ENCODE results near the gene LAMA4.

DNA sequence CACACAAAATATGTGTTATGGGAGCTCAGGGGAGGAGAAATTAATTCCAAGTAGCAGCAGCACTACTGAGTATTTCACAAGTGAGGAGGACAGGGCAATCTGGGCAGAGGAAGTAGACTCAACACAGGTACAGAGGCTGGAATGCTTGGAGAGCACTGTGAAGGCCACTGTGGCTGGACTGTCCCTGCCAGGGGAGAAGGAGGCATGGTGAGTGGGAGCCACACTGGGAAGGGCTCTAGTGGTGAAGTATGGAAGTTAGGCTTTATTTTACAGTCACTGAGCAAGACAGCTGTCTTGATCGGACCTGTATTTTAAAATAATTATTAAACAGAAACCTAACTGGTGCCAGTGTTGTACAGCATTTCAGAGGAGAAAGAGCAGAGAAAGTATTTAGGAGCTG is 138.1 kb downstream of the LAMA4 start:
- TF ChIP-seq SMC3 (conservative IDR thresholded peaks at IDR 0.05; ENCODE audit: poor library complexity): no peak
- no peak for TF ChIP-seq TAF1 (IDR thresholded peaks at IDR 0.05; ENCODE audit: low read depth)
- TF ChIP-seq, protein P1, sequence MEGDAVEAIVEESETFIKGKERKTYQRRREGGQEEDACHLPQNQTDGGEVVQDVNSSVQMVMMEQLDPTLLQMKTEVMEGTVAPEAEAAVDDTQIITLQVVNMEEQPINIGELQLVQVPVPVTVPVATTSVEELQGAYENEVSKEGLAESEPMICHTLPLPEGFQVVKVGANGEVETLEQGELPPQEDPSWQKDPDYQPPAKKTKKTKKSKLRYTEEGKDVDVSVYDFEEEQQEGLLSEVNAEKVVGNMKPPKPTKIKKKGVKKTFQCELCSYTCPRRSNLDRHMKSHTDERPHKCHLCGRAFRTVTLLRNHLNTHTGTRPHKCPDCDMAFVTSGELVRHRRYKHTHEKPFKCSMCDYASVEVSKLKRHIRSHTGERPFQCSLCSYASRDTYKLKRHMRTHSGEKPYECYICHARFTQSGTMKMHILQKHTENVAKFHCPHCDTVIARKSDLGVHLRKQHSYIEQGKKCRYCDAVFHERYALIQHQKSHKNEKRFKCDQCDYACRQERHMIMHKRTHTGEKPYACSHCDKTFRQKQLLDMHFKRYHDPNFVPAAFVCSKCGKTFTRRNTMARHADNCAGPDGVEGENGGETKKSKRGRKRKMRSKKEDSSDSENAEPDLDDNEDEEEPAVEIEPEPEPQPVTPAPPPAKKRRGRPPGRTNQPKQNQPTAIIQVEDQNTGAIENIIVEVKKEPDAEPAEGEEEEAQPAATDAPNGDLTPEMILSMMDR (IDR thresholded peaks at IDR 0.05; ENCODE audit: poor library complexity, severe bottlenecking): no peak
- no peak for TF ChIP-seq POLR2AphosphoS5 (IDR thresholded peaks at IDR 0.05)
